HEK293T (cell line): ENCODE results near the gene NDUFB3.

Experiments
- ARNT ChIP-seq: fragments of 450-650 bp; IDR thresholded peaks from 2 replicates; pipeline ENCODE4 v1.6.1; 2017; ENCODE audit warnings: mild to moderate bottlenecking
- BHLHE40 ChIP-seq: fragments of 450-650 bp; IDR thresholded peaks from 2 replicates; pipeline ENCODE4 v1.6.1; 2016; ENCODE audit warnings: mild to moderate bottlenecking, moderate library complexity, borderline replicate concordance
- FOXA1 ChIP-seq: fragments of 450-650 bp; IDR thresholded peaks from 2 replicates; pipeline ENCODE4 v1.6.1; 2016; ENCODE audit warnings: mild to moderate bottlenecking
- FOXK2 ChIP-seq: fragments of 450-650 bp; IDR thresholded peaks from 2 replicates; pipeline ENCODE4 v1.6.1; 2016; ENCODE audit warnings: mild to moderate bottlenecking
- HDGF ChIP-seq: fragments of 450-650 bp; IDR thresholded peaks from 2 replicates; pipeline ENCODE4 v1.6.1; 2017; ENCODE audit warnings: antibody characterized with exemption, borderline replicate concordance
- LEF1 ChIP-seq: fragments of 450-650 bp; IDR thresholded peaks from 2 replicates; pipeline ENCODE4 v1.6.1; 2017; ENCODE audit warnings: mild to moderate bottlenecking, borderline replicate concordance
- NFRKB ChIP-seq: fragments of 450-650 bp; IDR thresholded peaks from 2 replicates; pipeline ENCODE4 v1.6.1; 2016; ENCODE audit warnings: mild to moderate bottlenecking, moderate library complexity
- SP1 ChIP-seq: fragments of 450-650 bp; IDR thresholded peaks from 2 replicates; pipeline ENCODE4 v1.6.1; 2017
- TARDBP ChIP-seq: fragments of 450-650 bp; IDR thresholded peaks from 2 replicates; pipeline ENCODE4 v1.6.1; 2016

DNA sequence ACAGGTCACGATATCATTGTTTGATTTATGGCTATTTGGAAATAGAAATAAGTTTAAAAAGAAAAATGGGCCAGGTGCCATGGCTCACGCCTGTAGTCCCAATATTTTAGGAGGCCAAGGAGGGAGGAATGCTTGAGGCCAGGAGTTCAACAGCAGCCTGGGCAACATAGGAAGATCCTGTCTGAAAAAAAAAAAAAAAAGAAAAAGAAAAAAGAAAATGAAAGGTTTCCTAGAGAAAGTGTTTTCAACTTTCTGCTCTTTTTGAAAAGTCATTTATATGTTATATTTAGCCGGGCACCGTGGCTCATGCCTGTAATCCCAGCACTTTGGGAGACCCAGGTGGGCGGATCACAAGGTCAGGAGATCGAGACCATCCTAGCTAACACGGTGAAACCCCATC is 3.2 kb downstream of the NDUFB3 start:
- TF ChIP-seq SP1, result no peak
- no peak for TF ChIP-seq BHLHE40
- no peak for TF ChIP-seq HDGF
- TF ChIP-seq FOXK2, result no peak
- TF ChIP-seq ARNT, result no peak
- no peak for TF ChIP-seq FOXA1
- no peak for TF ChIP-seq LEF1
- TF ChIP-seq NFRKB, result no peak
- TF ChIP-seq TARDBP, result no peak
